Smooth muscle cell (in vitro differentiated cells): ENCODE measurements around the gene LSAMP. TPM values are rescaled to one million over a fixed set of nuclear protein-coding genes. Genes with fewer than 3 reads are reported as not detected.
"Not testable (repeated sequence)": the region's sequence is repeated elsewhere in the genome, so short reads cannot be mapped to it uniquely, and the experiment has no call there.

Experiments
- DNase-seq: peaks from one replicate; lab custom pipeline; 2025; ENCODE audit not compliant: unreplicated experiment; lab: John Stamatoyannopoulos, UW
- H2AFZ ChIP-seq: fragments of 200-600 bp; sonication (generic); 2 replicates; pipeline ENCODE4 v1.6.0; 2016; ENCODE audit warnings: antibody characterized with exemption, low read depth, mild to moderate bottlenecking
- H3F3A ChIP-seq: fragments of 200-600 bp; sonication (generic); 2 replicates; pipeline ENCODE4 v1.6.0; 2017; ENCODE audit warnings: antibody characterized with exemption, low read depth
- H3K27ac ChIP-seq: fragments of 200-600 bp; sonication (generic); 2 replicates; pipeline ENCODE4 v1.5.1; 2016; ENCODE audit warnings: low read depth, mild to moderate bottlenecking
- H3K27me3 ChIP-seq: fragments of 200-600 bp; sonication (generic); 2 replicates; pipeline ENCODE4 v1.6.1; 2016; ENCODE audit warnings: low read depth, mild to moderate bottlenecking
- H3K36me3 ChIP-seq: fragments of 200-600 bp; sonication (generic); 2 replicates; pipeline ENCODE4 v1.5.1; 2016; ENCODE audit warnings: low read depth
- H3K4me1 ChIP-seq: fragments of 200-600 bp; sonication (generic); 2 replicates; pipeline ENCODE4 v1.5.1; 2016; ENCODE audit warnings: low read depth
- H3K4me2 ChIP-seq: fragments of 200-600 bp; sonication (generic); 2 replicates; pipeline ENCODE4 v1.6.0; 2016; ENCODE audit warnings: mild to moderate bottlenecking
- H3K4me3 ChIP-seq: fragments of 200-600 bp; sonication (generic); 2 replicates; pipeline ENCODE4 v1.5.1; 2016; ENCODE audit warnings: mild to moderate bottlenecking
- H3K79me2 ChIP-seq: fragments of 200-600 bp; sonication (generic); 2 replicates; pipeline ENCODE4 v1.6.0; 2016; ENCODE audit warnings: low read depth, mild to moderate bottlenecking
- H3K9ac ChIP-seq: fragments of 200-600 bp; sonication (generic); 2 replicates; pipeline ENCODE4 v1.6.0; 2016; ENCODE audit warnings: low read depth
- H3K9me3 ChIP-seq: fragments of 200-600 bp; sonication (generic); replicated peaks from 2 replicates; pipeline ENCODE4 v1.5.1; 2016; ENCODE audit warnings: low read depth
- H4K20me1 ChIP-seq: fragments of 200-600 bp; sonication (generic); 2 replicates; pipeline ENCODE4 v1.6.0; 2016; ENCODE audit warnings: low read depth
- CTCF ChIP-seq: fragments of 200-600 bp; sonication (generic); IDR thresholded peaks from 2 replicates; pipeline ENCODE4 v1.5.1; 2017; ENCODE audit warnings: borderline replicate concordance, mild to moderate bottlenecking, antibody characterized with exemption; ENCODE audit not compliant: insufficient read depth, poor library complexity, severe bottlenecking
- WGBS: methylation state at CpG from one replicate; pipeline ENCODE4 v1.1.7; 2016; ENCODE audit warnings: low lambda C conversion rate; 5-methylcytosine and 5-hydroxymethylcytosine counted together
- polyA plus RNA-seq: library from polyadenylated mRNA; unstranded; fragments of >200 nt; fragmentation: Nextera tagmentation; extraction: Ambion mirVana; gene quantifications from 2 replicates; pipeline ENCODE4 v1.2.1, GENCODE V29; 2016
- total RNA-seq: library from RNA; depleted of rRNA; stranded (reverse); fragments of >200 nt; gene quantifications from 2 replicates; pipeline ENCODE4 v1.2.3, GENCODE V29; 2014

Gene LSAMP
- total and polyA plus RNA-seq, 2 experiments from 2014 or later: 11.2 to 13.6 TPM

- Histone ChIP-seq H3K36me3 (no peaks in the 10 kb centered on the region), H2AFZ (no peak overlapping the region), H4K20me1 (no peaks in the 10 kb centered on the region), H3K79me2 (no peaks in the 10 kb centered on the region), H3K4me1 (no peaks in the 10 kb centered on the region), H3K27ac (no peak overlapping the region), H3K4me2 (no peak overlapping the region), H3F3A (no peaks in the 10 kb centered on the region), H3K27me3 (no peaks in the 10 kb centered on the region), H3K9ac (no peak overlapping the region), H3K4me3 (no peak overlapping the region), H3K9me3 (no peaks in the 10 kb centered on the region)
- 97% methylated on average over 2 of the region's 2 CpGs for WGBS
- TF ChIP-seq CTCF: no peak
- DNase-seq: no peak
Measured at GRCh38 chr3:116077557-116077956, 367.7 kb downstream of the LSAMP start.

GRCh38 chr3:116077059-116077458 is 368.2 kb downstream of the LSAMP start:
- no peak for TF ChIP-seq CTCF
- Histone ChIP-seq H3F3A (no peaks in the 10 kb centered on the region), H3K9ac (no peak overlapping the region), H3K4me2 (no peak overlapping the region), H3K9me3 (no peaks in the 10 kb centered on the region), H2AFZ (no peak overlapping the region), H4K20me1 (no peaks in the 10 kb centered on the region), H3K27ac (no peak overlapping the region), H3K4me3 (no peak overlapping the region), H3K4me1 (no peaks in the 10 kb centered on the region), H3K27me3 (no peaks in the 10 kb centered on the region), H3K79me2 (no peaks in the 10 kb centered on the region), H3K36me3 (no peaks in the 10 kb centered on the region)
- 95% methylated on average over 1 of the region's 1 CpG for WGBS
- no peak for DNase-seq

GRCh38 chr3:116070516-116071278 is 374.6 kb downstream of the LSAMP start:
- H3K4me3 ChIP-seq, H4K20me1 ChIP-seq, H3K79me2 ChIP-seq, H3K4me2 ChIP-seq, H3F3A ChIP-seq, H3K27me3 ChIP-seq, H3K27ac ChIP-seq, H3K9ac ChIP-seq, H3K36me3 ChIP-seq, H2AFZ ChIP-seq, H3K4me1 ChIP-seq, DNase-seq, H3K9me3 ChIP-seq: not testable (repeated sequence)
- WGBS: 90% methylated on average over 8 of the region's 8 CpGs

- WGBS: 72% methylated on average over 2 of the region's 2 CpGs
- no peaks in the 10 kb centered on the region for H3F3A ChIP-seq
Measured at GRCh38 chr3:116070061-116070460, 375.2 kb downstream of the LSAMP start.

More at GRCh38 chr3:116070061-116070460, 375.2 kb downstream of the LSAMP start:
- Histone ChIP-seq H3K4me2 (no peak overlapping the region), H3K79me2 (no peaks in the 10 kb centered on the region), H3K27ac (no peak overlapping the region), H3K4me3 (no peak overlapping the region), H3K4me1 (no peaks in the 10 kb centered on the region), H3K9ac (no peak overlapping the region), H3K36me3 (no peaks in the 10 kb centered on the region), H3K27me3 (no peaks in the 10 kb centered on the region), H3K9me3 (no peaks in the 10 kb centered on the region), H2AFZ (no peak overlapping the region), H4K20me1 (no peaks in the 10 kb centered on the region)
- no peak for TF ChIP-seq CTCF
- no peak for DNase-seq
